ENCODE data around the gene GUCD1. TPM values are rescaled to one million over a fixed set of nuclear protein-coding genes. Genes with fewer than 3 reads are reported as not detected.

The GUCD1 gene
- total and polyA plus RNA-seq, 9 of the 15 experiments (the other 6 are each of a cell fraction or from before 2014, with no cell fraction given): 31.5 to 67.8 (median 50.3) TPM

- Histone ChIP-seq H3K4me1 (replicated peaks in 1 of 2; ENCODE audit: control insufficient read depth in 2 of 2, insufficient read depth in 2 of 2, low read length in 2 of 2) (peaks cover 0 to 8% of the 10 kb centered on the region in 2 experiments; a peak in 1 of 5 replicates), H3K27ac (ENCODE audit: extremely low read depth, low read depth, low read length) (no peak overlapping the region), H3K4me3 (no peak overlapping the region), H2AFZ (ENCODE audit: low read depth, low read length) (no peak overlapping the region), H3K27me3 (ENCODE audit: control insufficient read depth in 2 of 2, insufficient read depth in 2 of 2, low read length in 2 of 2) (peaks cover 0 to 48% of the 10 kb centered on the region in 2 experiments; a peak in 3 of 5 replicates), H3K36me3 (ENCODE audit: control insufficient read depth, insufficient read depth, low read length) (no peaks in the 10 kb centered on the region), H4K20me1 (replicated peaks; ENCODE audit: control insufficient read depth, insufficient read depth, low read length) (no peaks in the 10 kb centered on the region), H3K79me2 (ENCODE audit: control insufficient read depth, insufficient read depth, low read length) (no peaks in the 10 kb centered on the region), H3K9ac (ENCODE audit: insufficient read depth in 1 of 2, low read depth in 2 of 2, low read length in 2 of 2) (no peak overlapping the region), H3K4me2 (ENCODE audit: insufficient read depth, low read length) (no peak overlapping the region), H3K9me3 (replicated peaks; ENCODE audit: control insufficient read depth, insufficient read depth, low read depth, low read length) (no peaks in the 10 kb centered on the region), H3K9me1 (ENCODE audit: control insufficient read depth, insufficient read depth, low read length) (no peaks in the 10 kb centered on the region)
- ChIA-PET CTCF (ENCODE audit: low intra/inter-chr PET ratio) (no interaction called here), POLR2A (interaction anchor here (0.6 to 1.6 kb wide), 3 partner anchors 10 to 62 kb away, joined by 3 to 5 read pairs (median 4); no protein-coding TSS in a partner anchor)
- intact Hi-C loops (cut with micrococcal nuclease): no loop called here
- in situ Hi-C loops (cut with MboI): no loop called here
- no TSS peak for BruUV-seq (replicated peaks)
- ATAC-seq (no peak), DNase-seq (ENCODE audit: extremely low read depth in 1 of 4, low spot score in 3 of 4) (no peak), FAIRE-seq (no peak)
- whole genome bisulfite sequencing (ENCODE audit: insufficient coverage, low coverage, missing lambda C conversion rate): 10% methylated on average over 1 of the region's 2 CpGs
- no peak for TF ChIP-seq THAP12 (CRISPR knock-in tag; IDR thresholded peaks at IDR 0.05)
- peak; percentile 75 for TF ChIP-seq ZNF75A (CRISPR knock-in tag; IDR thresholded peaks at IDR 0.05)
Observed at GRCh38 chr22:24496661-24497060, 58.3 kb downstream of the GUCD1 start.

GRCh38 chr22:24496234-24496633 lies 58.7 kb downstream of the GUCD1 start:
- no TSS peak for BruUV-seq (replicated peaks)
- Histone ChIP-seq H3K27ac (ENCODE audit: extremely low read depth, low read depth, low read length) (no peak overlapping the region), H3K79me2 (ENCODE audit: control insufficient read depth, insufficient read depth, low read length) (no peaks in the 10 kb centered on the region), H4K20me1 (replicated peaks; ENCODE audit: control insufficient read depth, insufficient read depth, low read length) (no peaks in the 10 kb centered on the region), H2AFZ (ENCODE audit: low read depth, low read length) (no peak overlapping the region), H3K9me3 (replicated peaks; ENCODE audit: control insufficient read depth, insufficient read depth, low read depth, low read length) (no peaks in the 10 kb centered on the region), H3K4me1 (replicated peaks in 1 of 2; ENCODE audit: control insufficient read depth in 2 of 2, insufficient read depth in 2 of 2, low read length in 2 of 2) (peaks cover 0 to 8% of the 10 kb centered on the region in 2 experiments; a peak in 1 of 5 replicates), H3K27me3 (ENCODE audit: control insufficient read depth in 2 of 2, insufficient read depth in 2 of 2, low read length in 2 of 2) (peaks cover 0 to 44% of the 10 kb centered on the region in 2 experiments; a peak in 3 of 5 replicates), H3K9ac (ENCODE audit: insufficient read depth in 1 of 2, low read depth in 2 of 2, low read length in 2 of 2) (no peak overlapping the region), H3K9me1 (ENCODE audit: control insufficient read depth, insufficient read depth, low read length) (no peaks in the 10 kb centered on the region), H3K4me2 (ENCODE audit: insufficient read depth, low read length) (no peak overlapping the region), H3K4me3 (no peak overlapping the region), H3K36me3 (ENCODE audit: control insufficient read depth, insufficient read depth, low read length) (no peaks in the 10 kb centered on the region)
- in situ Hi-C loops (cut with MboI) (no loop called here), intact Hi-C loops (cut with micrococcal nuclease) (no loop called here)
- WGBS (ENCODE audit: insufficient coverage, low coverage, missing lambda C conversion rate): 10% methylated on average over 4 of the region's 5 CpGs
- DNase-seq (ENCODE audit: extremely low read depth in 1 of 4, low spot score in 3 of 4): no peak
- no peak for ATAC-seq
- FAIRE-seq: no peak
- ChIA-PET POLR2A (interaction anchor here (0.6 to 1.6 kb wide), 3 partner anchors 10 to 61 kb away, joined by 3 to 5 read pairs (median 4); no protein-coding TSS in a partner anchor), CTCF (ENCODE audit: low intra/inter-chr PET ratio) (no interaction called here)
- TF ChIP-seq KAT2B (IDR thresholded peaks at IDR 0.05; ENCODE audit: low read depth, low read length): no peak
- TF ChIP-seq POLR2AphosphoS5 (IDR thresholded peaks at IDR 0.05; ENCODE audit: control insufficient read depth, insufficient read depth, low read depth, low read length): no peak
- TF ChIP-seq ZNF695 (CRISPR knock-in tag; IDR thresholded peaks at IDR 0.05): no peak
- TF ChIP-seq HNRNPUL1 (IDR thresholded peaks at IDR 0.05; ENCODE audit: low read length): no peak
- TF ChIP-seq CBX3 (IDR thresholded peaks at IDR 0.05; ENCODE audit: borderline replicate concordance in 1 of 2, low read length in 2 of 2): no peak
- TF ChIP-seq ATF2 (CRISPR knock-in tag; IDR thresholded peaks at IDR 0.05): no peak
- TF ChIP-seq ZNF668 (CRISPR knock-in tag; IDR thresholded peaks at IDR 0.05): no peak
- no peak for TF ChIP-seq MBD2 (IDR thresholded peaks at IDR 0.05; ENCODE audit: borderline replicate concordance, low read depth)
- no peak for TF ChIP-seq ZNF395 (CRISPR knock-in tag; IDR thresholded peaks at IDR 0.05)
